K562 (cell line): ENCODE results near the gene ELF1. TPM values are rescaled to one million over a fixed set of nuclear protein-coding genes. Genes with fewer than 3 reads are reported as not detected.
A peak's percentile ranks its signal among the peaks of the same experiment; 100 is the strongest.

Experiments
- ATAC-seq: fragments of 200-7000 bp; cut with Tn5 transposase; 3 replicates; pipeline ENCODE4 v1.9.1; 2020; ENCODE audit warnings: moderate library complexity
- BruUV-seq: library from RNA; stranded (reverse); fragments of 400-500 nt; replicated peaks from 2 replicates; lab custom pipeline; 2021; lab: Mats Ljungman, UMichigan
- CTCF ChIA-PET: fragments of 300-600 bp; formaldehyde crosslinking; extraction: SDS; loops from one replicate; lab custom pipeline; 2021; ENCODE audit warnings: low intra/inter-chr PET ratio; lab: Yijun Ruan, JAX
- POLR2A ChIA-PET: fragments of 300-600, 350-650 bp; sonication (Branson Sonifier 250); formaldehyde crosslinking; extraction: SDS; loops from one replicate; lab custom pipeline; 2021; ENCODE audit warnings: antibody characterized with exemption, inconsistent platforms; lab: Yijun Ruan, JAX
- DNase-seq, 4 experiments: peaks; one replicate each; pipeline versions ENCODE4 v3.0.0 to v3.0.0-alpha.2; 2011 to 2018; ENCODE audit warnings: low spot score in 3 of 4, mixed read lengths in 3 of 4; ENCODE audit errors: extremely low read depth in 1 of 4
- FAIRE-seq: peaks from 2 replicates; lab custom pipeline; 2011; peaks lifted over from hg19 to GRCh38; lab: Jason Lieb, UNC
- H2AFZ ChIP-seq: 2 replicates; pipeline ENCODE4 v1.6.0; 2011; ENCODE audit warnings: low read depth, low read length, control low read depth, inconsistent platforms
- H3K27ac ChIP-seq: fragments of 200-600 bp; 3 replicates; pipeline ENCODE4 v1.8.0; 2011; ENCODE audit warnings: low read depth, mild to moderate bottlenecking, control low read depth, inconsistent platforms, low read length, moderate library complexity, mixed read lengths; ENCODE audit errors: extremely low read depth
- H3K27me3 ChIP-seq, 2 experiments: fragments of 300-600 bp in 1 of 2; 2 replicates in 1 of 2; 3 replicates in 1 of 2; pipeline versions ENCODE4 v1.6.0 to v1.8.0; 2011; ENCODE audit warnings: inconsistent platforms in 2 of 2, low read length in 2 of 2, mild to moderate bottlenecking in 1 of 2, mixed read lengths in 1 of 2, moderate library complexity in 1 of 2; ENCODE audit not compliant: control insufficient read depth in 2 of 2, insufficient read depth in 2 of 2
- H3K36me3 ChIP-seq: fragments of 300-600 bp; 3 replicates; pipeline ENCODE4 v1.8.0; 2011; ENCODE audit warnings: mild to moderate bottlenecking, low read length, inconsistent platforms; ENCODE audit not compliant: control insufficient read depth, insufficient read depth
- H3K4me1 ChIP-seq, 2 experiments: fragments of 200-600 bp in 1 of 2; replicated peaks in 1 of 2; 2 replicates in 1 of 2; 3 replicates in 1 of 2; pipeline versions ENCODE4 v1.5.1 to v1.8.0; 2011; ENCODE audit warnings: inconsistent platforms in 2 of 2, low read length in 2 of 2, mild to moderate bottlenecking in 1 of 2, mixed read lengths in 1 of 2, moderate library complexity in 1 of 2; ENCODE audit not compliant: control insufficient read depth in 2 of 2, insufficient read depth in 2 of 2
- H3K4me2 ChIP-seq: 2 replicates; pipeline ENCODE4 v1.6.1; 2011; ENCODE audit warnings: low read length, control low read depth, inconsistent platforms, mixed read lengths; ENCODE audit not compliant: insufficient read depth
- H3K4me3 ChIP-seq: fragments of 200-600 bp; sonication (generic), shearing (Covaris generic); 2 replicates; pipeline ENCODE4 v1.5.1; 2016; ENCODE audit warnings: control low read depth, inconsistent platforms
- H3K79me2 ChIP-seq: fragments of 200-600 bp; 3 replicates; pipeline ENCODE4 v1.8.0; 2011; ENCODE audit warnings: low read length, inconsistent platforms; ENCODE audit not compliant: control insufficient read depth, insufficient read depth
- H3K9ac ChIP-seq, 2 experiments: 2 replicates each; pipeline versions ENCODE4 v1.6.0 to v1.6.1; 2011; ENCODE audit warnings: low read depth in 2 of 2, low read length in 2 of 2, control low read depth in 1 of 2, inconsistent platforms in 1 of 2, mild to moderate bottlenecking in 1 of 2, mixed read lengths in 1 of 2; ENCODE audit not compliant: insufficient read depth in 1 of 2
- H3K9me1 ChIP-seq: one replicate; pipeline ENCODE4 v1.6.0; 2011; ENCODE audit warnings: inconsistent platforms, mild to moderate bottlenecking, low read length, moderate library complexity; ENCODE audit not compliant: control insufficient read depth, insufficient read depth
- H3K9me3 ChIP-seq: replicated peaks from 2 replicates; pipeline ENCODE4 v1.5.1; 2011; ENCODE audit warnings: low read depth, low read length, inconsistent platforms; ENCODE audit not compliant: control insufficient read depth, insufficient read depth
- H4K20me1 ChIP-seq: replicated peaks from 2 replicates; pipeline ENCODE4 v1.6.1; 2011; ENCODE audit warnings: low read length, inconsistent platforms, mixed read lengths; ENCODE audit not compliant: control insufficient read depth, insufficient read depth
- MTF1 ChIP-seq: fragments of 250-450 bp; sonication (Bioruptor Pico); IDR thresholded peaks from 2 replicates; pipeline ENCODE4 v1.9.0; 2021; ENCODE audit warnings: moderate library complexity, mild to moderate bottlenecking, inconsistent platforms, borderline replicate concordance
- WGBS: fragments of 100-300 bp; shearing (Covaris generic); methylation state at CpG from one replicate; pipeline ENCODE4 v1.1.6; 2016; ENCODE audit warnings: low coverage, mixed read lengths; ENCODE audit not compliant: insufficient coverage; ENCODE audit errors: missing lambda C conversion rate; 5-methylcytosine and 5-hydroxymethylcytosine counted together
- in situ Hi-C: fragments of 300-500 bp; cut with MboI; formaldehyde crosslinking; loops from 4 replicates; pipeline ENCODE4 v1.15.0; 2018; ENCODE audit warnings: inconsistent platforms, mixed read lengths
- intact Hi-C: fragments of 100-400 bp; cut with micrococcal nuclease; formaldehyde crosslinking; loops from 2 replicates; pipeline ENCODE4 v1.14.2; 2022
- polyA plus RNA-seq, 8 experiments: library from polyadenylated mRNA; depleted of rRNA in 4 of 8; stranded (reverse) in 5 of 8; unstranded in 3 of 8; fragments of >200 nt; fragmentation: Nextera tagmentation in 2 of 8; fragmentation: Illumina TruSeq in 1 of 8; extraction: Ambion mirVana in 2 of 8; extraction: Trizol in 1 of 8; gene quantifications; 2 replicates each; pipeline versions ENCODE4 v1.2.1 to v1.2.3, GENCODE V29; 2011 to 2014; ENCODE audit warnings: inconsistent platforms in 1 of 8, missing spikeins in 1 of 8
- total RNA-seq, 7 experiments: library from RNA; depleted of rRNA in 6 of 7; stranded (reverse); fragments of >200 nt in 6 of 7; fragmentation: Illumina TruSeq in 2 of 7; extraction: Trizol in 2 of 7; gene quantifications; 2 replicates each; pipeline versions ENCODE4 v1.2.1 to v1.2.3, GENCODE V29; 2011 to 2021; ENCODE audit warnings: low replicate concordance in 1 of 7
- TF ChIP-seq, protein P1 (sequence below): sonication (generic); formaldehyde crosslinking; IDR thresholded peaks from 2 replicates; pipeline ENCODE4 v1.8.1; 2023; ENCODE audit warnings: mild to moderate bottlenecking, missing genetic modification reagents

The ELF1 gene
- total and polyA plus RNA-seq, 9 of the 15 experiments (the other 6 are each of a cell fraction or from before 2014, with no cell fraction given), result 24.7 to 54.4 (median 33.4) TPM

DNA sequence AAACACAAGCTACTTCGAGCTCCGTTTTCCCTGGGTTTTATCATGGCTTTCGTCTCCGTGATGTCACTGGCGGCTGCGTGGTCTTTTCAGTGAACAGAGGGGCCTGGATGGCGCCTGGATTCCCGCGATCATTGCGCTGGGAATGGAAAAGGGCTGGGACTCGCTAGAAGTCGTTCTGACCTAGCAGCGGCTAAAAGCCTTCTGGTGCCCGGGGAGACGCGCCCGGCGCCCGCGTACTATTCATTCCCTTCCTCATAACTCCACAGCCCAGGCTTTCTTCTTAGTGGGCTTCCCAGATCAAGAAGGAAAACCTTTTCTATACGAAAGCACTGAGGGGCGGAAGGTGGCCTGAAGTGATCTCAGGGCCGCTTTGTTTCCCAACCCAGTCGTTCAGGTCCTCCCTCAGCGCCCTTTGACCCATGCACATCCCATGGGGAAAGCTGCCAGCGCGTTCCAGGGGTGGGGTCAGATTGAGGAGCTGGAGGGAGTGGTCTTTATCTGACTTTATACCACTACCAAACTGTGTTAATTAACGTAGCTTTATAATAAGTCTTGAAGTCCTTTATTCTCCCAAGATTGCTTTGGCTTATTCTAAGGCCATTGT is 96.6 kb downstream of the ELF1 start:
- 71% methylated on average over 15 of the region's 28 CpGs for WGBS
- Histone ChIP-seq H3K9me1 (no peaks in the 10 kb centered on the region), H2AFZ (no peak overlapping the region), H3K79me2 (no peaks in the 10 kb centered on the region), H3K9me3 (no peaks in the 10 kb centered on the region), H3K9ac (no peak overlapping the region), H4K20me1 (no peaks in the 10 kb centered on the region), H3K4me1 (peaks cover 3 to 4% of the 10 kb centered on the region in 2 experiments; a peak in 4 of 5 replicates), H3K4me3 (no peak overlapping the region), H3K36me3 (no peaks in the 10 kb centered on the region), H3K27me3 (no peaks in the 10 kb centered on the region), H3K4me2 (no peak overlapping the region), H3K27ac (no peak overlapping the region)
- ATAC-seq (peak; percentile 30; the same call in 2 of the 3 replicates), FAIRE-seq (no peak), DNase-seq (no peak)
- POLR2A ChIA-PET, result no interaction called here
- TF ChIP-seq MTF1 (CRISPR knock-in tag), result no peak
- TF ChIP-seq, protein P1, sequence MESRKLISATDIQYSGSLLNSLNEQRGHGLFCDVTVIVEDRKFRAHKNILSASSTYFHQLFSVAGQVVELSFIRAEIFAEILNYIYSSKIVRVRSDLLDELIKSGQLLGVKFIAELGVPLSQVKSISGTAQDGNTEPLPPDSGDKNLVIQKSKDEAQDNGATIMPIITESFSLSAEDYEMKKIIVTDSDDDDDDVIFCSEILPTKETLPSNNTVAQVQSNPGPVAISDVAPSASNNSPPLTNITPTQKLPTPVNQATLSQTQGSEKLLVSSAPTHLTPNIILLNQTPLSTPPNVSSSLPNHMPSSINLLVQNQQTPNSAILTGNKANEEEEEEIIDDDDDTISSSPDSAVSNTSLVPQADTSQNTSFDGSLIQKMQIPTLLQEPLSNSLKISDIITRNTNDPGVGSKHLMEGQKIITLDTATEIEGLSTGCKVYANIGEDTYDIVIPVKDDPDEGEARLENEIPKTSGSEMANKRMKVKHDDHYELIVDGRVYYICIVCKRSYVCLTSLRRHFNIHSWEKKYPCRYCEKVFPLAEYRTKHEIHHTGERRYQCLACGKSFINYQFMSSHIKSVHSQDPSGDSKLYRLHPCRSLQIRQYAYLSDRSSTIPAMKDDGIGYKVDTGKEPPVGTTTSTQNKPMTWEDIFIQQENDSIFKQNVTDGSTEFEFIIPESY (CRISPR knock-in tag), result peak; percentile 68
- intact Hi-C loops, result no loop called here
- BruUV-seq, result no TSS peak
- CTCF ChIA-PET, result no interaction called here
- in situ Hi-C loops, result no loop called here
